HL-60 (cell line): Measurements from ENCODE around the gene FAM83F.

Source experiments
- DNase-seq, 2 experiments: peaks; one replicate each; pipeline ENCODE4 v3.0.0-alpha.2; 2010 to 2020; ENCODE audit warnings: low read depth in 1 of 2, low spot score in 1 of 2
- H3K27ac ChIP-seq: fragments of 250-450 bp; sonication (Bioruptor Pico); replicated peaks from 2 replicates; pipeline ENCODE4 v1.5.1; 2020; ENCODE audit warnings: mild to moderate bottlenecking, moderate library complexity
- H3K27me3 ChIP-seq: fragments of 250-450 bp; sonication (Bioruptor Pico); 2 replicates; pipeline ENCODE4 v1.5.1; 2021; ENCODE audit warnings: mild to moderate bottlenecking, moderate library complexity; ENCODE audit not compliant: insufficient read depth, poor library complexity, severe bottlenecking
- H3K4me3 ChIP-seq: replicated peaks from 2 replicates; pipeline ENCODE4 v1.5.1; 2011; ENCODE audit warnings: mild to moderate bottlenecking, control low read depth, low read length; ENCODE audit not compliant: insufficient read depth
- CTCF ChIP-seq: IDR thresholded peaks from one replicate; pipeline ENCODE4 v1.5.1; 2011; ENCODE audit warnings: low read length, control low read depth, inconsistent platforms; ENCODE audit not compliant: insufficient read depth
- GABPA ChIP-seq: IDR thresholded peaks from 2 replicates; pipeline ENCODE4 v1.6.1; 2012; ENCODE audit warnings: low read depth
- POLR2AphosphoS5 ChIP-seq: IDR thresholded peaks from 2 replicates; pipeline ENCODE4 v1.6.1; 2012; ENCODE audit warnings: low read depth
- REST ChIP-seq: IDR thresholded peaks from 2 replicates; pipeline ENCODE4 v1.6.1; 2012; ENCODE audit warnings: low read depth; ENCODE audit not compliant: insufficient replicate concordance
- SPI1 ChIP-seq: IDR thresholded peaks from 2 replicates; pipeline ENCODE4 v1.6.1; 2012; ENCODE audit warnings: low read depth, mild to moderate bottlenecking, borderline replicate concordance

The FAM83F gene

GRCh38 chr22:40019100-40019499 lies 24.3 kb downstream of the FAM83F start:
- H3K4me3 ChIP-seq = no peak overlapping the region
- no peak for DNase-seq
- H3K27ac ChIP-seq = no peak overlapping the region
- no peaks in the 10 kb centered on the region for H3K27me3 ChIP-seq
- no peak for TF ChIP-seq POLR2AphosphoS5
- no peak for TF ChIP-seq CTCF
- TF ChIP-seq GABPA = no peak
- no peak for TF ChIP-seq REST
- no peak for TF ChIP-seq SPI1

GRCh38 chr22:40020956-40021355 lies 26.2 kb downstream of the FAM83F start:
- H3K27me3 ChIP-seq = no peaks in the 10 kb centered on the region
- no peak overlapping the region for H3K4me3 ChIP-seq
- no peak for DNase-seq
- H3K27ac ChIP-seq = no peak overlapping the region
- no peak for TF ChIP-seq REST
- TF ChIP-seq SPI1 = no peak
- no peak for TF ChIP-seq POLR2AphosphoS5
- no peak for TF ChIP-seq CTCF

GRCh38 chr22:40021401-40022000 lies 26.7 kb downstream of the FAM83F start:
- DNase-seq = no peak
- no peak overlapping the region for H3K27ac ChIP-seq
- TF ChIP-seq REST (no peak), POLR2AphosphoS5 (no peak), CTCF (no peak), GABPA (no peak), SPI1 (no peak)
- no peaks in the 10 kb centered on the region for H3K27me3 ChIP-seq
- no peak overlapping the region for H3K4me3 ChIP-seq
